ENCODE results near the gene U2AF2.

- TF ChIP-seq CTCF (tag by site-specific recombination; IDR thresholded peaks at IDR 0.05) (no peak), ZFP41 (tag by site-specific recombination; IDR thresholded peaks at IDR 0.05; ENCODE audit: borderline replicate concordance) (no peak), ZNF621 (tag by site-specific recombination; IDR thresholded peaks at IDR 0.05) (no peak), ZNF239 (tag by site-specific recombination; IDR thresholded peaks at IDR 0.05) (no peak), YY1 (tag by site-specific recombination; IDR thresholded peaks at IDR 0.05) (no peak), ZBTB1 (tag by site-specific recombination; IDR thresholded peaks at IDR 0.05) (no peak), ZNF624 (tag by site-specific recombination; IDR thresholded peaks at IDR 0.05) (no peak), KLF16 (tag by site-specific recombination; IDR thresholded peaks at IDR 0.05) (no peak), ZNF274 (IDR thresholded peaks at IDR 0.05; ENCODE audit: low read length) (no peak), ZNF274 (tag by site-specific recombination; IDR thresholded peaks at IDR 0.05; ENCODE audit: borderline replicate concordance) (no peak), ZNF785 (tag by site-specific recombination; IDR thresholded peaks at IDR 0.05) (no peak), REST (tag by site-specific recombination; IDR thresholded peaks at IDR 0.05) (no peak), ZNF404 (tag by site-specific recombination; IDR thresholded peaks at IDR 0.05) (no peak), ZNF311 (tag by site-specific recombination; IDR thresholded peaks at IDR 0.05; ENCODE audit: borderline replicate concordance) (no peak)
These were observed 15.6 kb downstream of the U2AF2 start for GRCh38 chr19:55670280-55671053.

All from HEK293 (cell line).